HG03196 (cell line): ENCODE data around the gene TEX264.
"Not testable (repeated sequence)": the region's sequence is repeated elsewhere in the genome, so short reads cannot be mapped to it uniquely, and the experiment has no call there.

Source experiments
- ATAC-seq: cut with Tn5 transposase; IDR thresholded peaks from one replicate; pipeline ENCODE4 v1.9.1; 2021; ENCODE audit not compliant: unreplicated experiment

The TEX264 gene, protein sequence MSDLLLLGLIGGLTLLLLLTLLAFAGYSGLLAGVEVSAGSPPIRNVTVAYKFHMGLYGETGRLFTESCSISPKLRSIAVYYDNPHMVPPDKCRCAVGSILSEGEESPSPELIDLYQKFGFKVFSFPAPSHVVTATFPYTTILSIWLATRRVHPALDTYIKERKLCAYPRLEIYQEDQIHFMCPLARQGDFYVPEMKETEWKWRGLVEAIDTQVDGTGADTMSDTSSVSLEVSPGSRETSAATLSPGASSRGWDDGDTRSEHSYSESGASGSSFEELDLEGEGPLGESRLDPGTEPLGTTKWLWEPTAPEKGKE

DNA sequence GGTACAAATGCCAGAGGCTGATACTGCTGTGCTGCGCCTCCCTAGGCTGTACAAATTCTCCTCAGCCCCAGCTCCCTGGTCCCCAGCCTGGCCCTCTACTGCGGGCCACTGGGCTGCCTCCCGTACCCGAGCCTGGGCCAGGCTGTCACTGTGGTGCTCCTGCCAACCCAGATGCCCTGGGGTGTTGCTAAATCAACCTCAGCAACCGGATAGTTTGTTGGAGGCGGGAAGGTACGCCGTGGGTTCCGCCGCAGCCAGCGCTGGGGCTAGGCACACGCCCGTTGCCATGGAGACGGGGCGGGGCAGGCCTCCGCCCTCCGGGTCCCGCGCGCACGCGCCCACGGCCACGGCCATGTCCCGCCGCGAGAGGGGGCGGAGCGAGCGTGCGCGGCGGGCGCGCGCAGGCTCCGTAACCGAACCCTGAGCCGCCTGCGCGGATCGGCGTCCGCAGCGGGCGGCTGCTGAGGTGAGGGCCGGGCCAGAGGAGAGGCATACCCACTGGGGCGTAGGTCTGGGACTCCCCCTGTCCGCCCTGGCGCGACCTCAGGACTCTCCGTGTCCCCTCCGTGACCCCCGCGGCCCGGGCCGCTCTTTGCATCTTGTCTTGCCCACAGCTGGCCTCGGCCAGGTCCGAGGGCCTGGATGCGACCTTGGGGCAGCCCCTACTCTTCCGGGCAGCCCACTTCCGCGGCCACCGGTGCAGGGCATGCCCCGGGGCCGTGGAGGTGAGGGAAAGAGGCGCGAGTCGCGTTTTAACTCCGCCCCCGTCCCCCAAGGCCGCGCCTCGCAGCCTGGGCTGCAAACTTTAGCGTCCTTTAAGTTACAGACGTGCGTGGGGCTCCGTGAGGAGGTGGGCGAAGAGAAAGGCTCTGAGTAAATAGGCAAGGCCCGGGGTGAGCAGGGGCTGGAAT is at the start of gene TEX264:
Gene TEX264 (plus strand): TSS at position 430 of the 911 bp plus-strand sequence. CDS start 3,053 bp downstream, outside the sequence.
- peak; percentile 67 for ATAC-seq

DNA sequence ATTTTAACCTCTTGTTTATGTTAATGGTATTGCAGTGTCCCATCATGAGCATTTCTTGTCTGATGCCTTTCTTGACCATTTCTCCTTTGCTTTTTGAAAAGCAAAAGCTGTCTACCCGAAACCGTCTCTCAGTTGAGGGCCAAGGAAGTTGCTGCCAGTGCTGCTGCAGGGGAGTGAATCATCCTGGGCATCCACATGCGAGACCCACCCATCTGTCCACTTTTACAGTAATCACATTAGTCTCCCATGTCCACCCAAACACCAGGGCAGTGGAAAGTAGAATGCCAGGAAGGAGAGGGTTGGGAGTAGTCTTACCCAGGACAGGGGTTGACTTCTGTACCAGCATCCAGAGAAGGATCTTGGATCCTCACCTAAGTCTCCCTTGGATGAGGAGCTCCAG is 48.6 kb upstream of the TEX264 start:
- no peak for ATAC-seq

DNA sequence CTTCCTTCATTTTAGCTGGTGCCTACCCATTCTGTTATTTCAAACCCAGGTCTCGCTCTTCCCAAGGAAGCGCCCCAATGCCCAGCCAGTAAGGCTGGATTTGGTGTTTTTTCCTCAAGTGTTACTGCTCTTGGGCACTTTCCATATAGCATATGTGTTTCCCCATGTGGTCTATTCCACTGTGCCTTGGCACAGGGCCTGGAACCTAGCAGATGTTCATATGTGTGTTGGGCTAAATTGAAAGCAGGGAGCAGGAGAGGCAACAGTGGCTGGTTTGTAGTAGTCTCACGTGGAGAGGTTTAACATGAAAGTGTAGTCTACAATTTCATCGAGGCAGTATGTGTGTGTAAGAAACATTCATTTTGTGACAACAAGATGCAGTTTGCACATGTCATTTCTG is 48.2 kb upstream of the TEX264 start:
- ATAC-seq, result no peak

DNA sequence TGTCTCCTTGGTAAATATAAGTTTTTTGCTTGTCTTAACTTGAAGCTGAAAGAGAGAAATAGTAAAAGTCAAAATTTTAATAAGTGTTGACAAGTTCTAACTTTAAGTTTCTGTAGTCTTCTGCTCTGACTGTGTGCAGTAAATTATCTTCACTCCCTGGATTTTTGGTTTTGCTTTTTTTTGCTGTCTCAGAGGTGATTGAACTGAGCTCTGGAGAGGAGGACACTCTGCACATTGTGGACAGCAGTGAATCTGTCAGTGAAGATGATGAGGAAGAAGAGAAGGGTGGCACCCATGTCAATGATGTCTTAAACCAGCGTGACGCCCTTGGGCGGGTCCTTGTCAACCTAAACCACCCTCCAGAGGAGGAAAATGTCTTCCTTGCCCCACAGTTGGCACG is 40.5 kb upstream of the TEX264 start:
- ATAC-seq, result no peak

DNA sequence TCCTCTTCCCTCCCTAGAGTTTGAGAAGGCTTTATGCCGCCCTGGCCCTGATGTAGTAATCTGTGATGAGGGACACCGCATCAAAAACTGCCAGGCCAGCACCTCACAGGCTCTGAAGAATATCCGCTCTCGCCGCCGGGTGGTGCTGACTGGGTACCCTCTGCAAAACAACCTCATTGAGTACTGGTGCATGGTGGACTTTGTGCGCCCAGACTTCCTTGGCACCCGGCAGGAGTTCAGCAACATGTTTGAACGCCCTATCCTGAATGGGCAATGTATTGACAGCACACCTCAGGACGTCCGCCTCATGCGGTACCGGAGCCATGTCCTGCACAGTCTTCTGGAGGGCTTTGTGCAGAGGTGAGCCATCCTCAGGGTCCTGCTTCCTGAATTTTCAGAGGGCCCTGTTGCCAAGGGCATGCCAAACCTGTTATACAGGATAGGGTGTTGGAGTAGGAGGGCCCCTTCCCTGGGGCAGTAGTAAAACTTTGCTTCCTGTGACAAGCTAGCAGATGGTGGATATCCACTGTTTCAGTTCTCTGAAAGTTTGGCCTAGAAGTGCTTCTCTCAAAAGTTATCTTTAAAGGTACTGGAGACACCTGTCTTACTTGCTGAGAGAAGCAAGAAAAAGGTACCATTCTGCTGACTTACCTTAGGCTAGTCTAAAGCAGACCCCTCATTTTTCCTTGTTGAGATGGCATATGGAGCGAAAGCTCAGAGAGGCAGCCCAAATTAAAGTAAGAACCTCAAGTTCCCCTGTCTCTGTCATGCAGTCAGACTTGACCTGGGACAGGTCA is 33.7 kb upstream of the TEX264 start:
- ATAC-seq, result no peak

DNA sequence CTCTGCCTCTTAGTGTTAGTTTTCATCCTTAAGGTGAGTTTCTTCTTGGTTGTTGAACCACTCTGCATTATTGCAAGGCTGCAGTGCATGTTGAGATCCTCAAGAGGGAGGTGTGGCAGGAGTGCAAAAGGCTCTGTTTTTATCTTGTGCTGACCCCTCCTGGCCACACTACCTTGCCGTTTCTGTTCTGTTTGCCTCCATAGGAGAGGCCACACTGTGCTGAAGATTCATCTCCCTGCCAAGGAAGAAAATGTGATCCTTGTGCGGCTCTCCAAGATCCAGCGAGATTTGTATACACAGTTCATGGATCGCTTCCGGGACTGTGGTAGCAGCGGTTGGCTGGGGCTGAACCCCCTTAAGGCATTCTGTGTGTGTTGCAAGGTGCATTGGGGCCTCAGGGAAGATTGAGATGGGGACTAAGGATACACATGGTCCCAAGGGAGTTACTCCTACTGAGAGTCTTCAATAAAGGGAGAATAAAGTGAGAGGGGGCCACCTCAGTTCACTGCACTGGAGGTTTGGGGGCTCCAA is 33.0 kb upstream of the TEX264 start:
- peak; percentile 58 for ATAC-seq

DNA sequence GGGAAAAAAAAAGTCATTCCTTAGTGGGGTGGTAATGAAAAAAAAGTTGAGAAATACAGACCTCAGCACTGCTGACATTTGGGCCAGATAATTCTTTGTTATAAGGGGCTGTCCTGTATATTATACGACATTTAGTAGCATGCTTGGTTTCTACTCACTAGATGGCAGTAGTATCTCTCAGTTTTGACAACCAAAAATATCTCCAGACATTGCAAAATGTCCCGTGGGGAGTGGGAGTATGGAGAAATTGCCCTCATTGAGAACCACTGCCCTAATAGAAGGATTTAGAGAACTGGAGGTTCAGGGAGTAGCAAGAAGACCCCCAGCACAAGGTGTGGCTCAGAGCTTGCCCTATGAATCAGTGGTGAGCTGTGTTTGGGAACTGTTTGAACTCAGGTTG is 28.6 kb upstream of the TEX264 start:
- ATAC-seq, result no peak

DNA sequence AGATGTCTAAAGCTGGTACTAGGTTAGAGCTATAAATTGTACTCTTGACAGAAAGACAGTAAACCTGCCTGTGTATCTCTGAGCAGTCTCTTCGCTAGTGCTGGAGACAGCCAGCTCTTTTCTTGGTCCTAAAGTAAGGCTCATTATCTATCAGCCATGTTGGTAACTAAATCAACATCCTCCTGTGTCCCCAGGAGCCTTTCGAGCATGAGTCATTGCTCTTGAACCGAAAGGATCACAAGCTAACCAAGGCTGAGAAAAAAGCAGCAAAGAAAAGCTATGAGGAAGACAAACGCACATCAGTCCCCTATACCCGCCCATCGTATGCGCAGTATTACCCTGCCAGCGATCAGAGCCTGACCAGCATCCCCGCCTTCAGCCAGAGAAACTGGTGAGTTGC is 25.0 kb upstream of the TEX264 start:
- ATAC-seq, result no peak

DNA sequence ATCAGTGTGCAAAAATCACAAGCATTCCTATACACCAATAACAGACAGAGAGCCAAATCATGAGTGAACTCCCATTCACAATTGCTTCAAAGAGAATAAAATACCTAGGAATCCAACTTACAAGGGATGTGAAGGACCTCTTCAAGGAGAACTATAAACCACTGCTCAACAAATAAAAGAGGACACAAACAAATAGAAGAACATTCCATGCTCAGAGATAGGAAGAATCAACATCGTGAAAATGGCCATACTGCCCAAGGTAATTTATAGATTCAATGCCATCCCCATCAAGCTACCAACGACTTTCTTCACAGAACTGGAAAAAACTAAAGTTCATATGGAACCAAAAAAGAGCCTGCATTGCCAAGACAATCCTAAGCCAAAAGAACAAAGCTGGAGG is 18.9 kb upstream of the TEX264 start:
- ATAC-seq, result not testable (repeated sequence)

DNA sequence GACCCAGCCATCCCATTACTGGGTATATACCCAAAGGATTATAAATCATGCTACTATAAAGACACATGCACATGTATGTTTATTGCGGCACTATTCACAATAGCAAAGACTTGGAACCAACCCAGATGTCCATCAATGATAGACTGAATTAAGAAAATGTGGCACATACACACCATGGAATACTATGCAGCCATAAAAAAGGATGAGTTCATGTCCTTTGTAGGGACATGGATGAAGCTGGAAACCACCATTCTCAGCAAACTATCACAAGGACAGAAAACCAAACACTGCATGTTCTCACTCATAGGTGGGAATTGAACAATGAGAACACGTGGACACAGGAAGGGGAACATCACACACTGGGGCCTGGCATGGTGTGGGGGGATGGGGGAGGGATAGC is 17.6 kb upstream of the TEX264 start:
- ATAC-seq, result not testable (repeated sequence)

DNA sequence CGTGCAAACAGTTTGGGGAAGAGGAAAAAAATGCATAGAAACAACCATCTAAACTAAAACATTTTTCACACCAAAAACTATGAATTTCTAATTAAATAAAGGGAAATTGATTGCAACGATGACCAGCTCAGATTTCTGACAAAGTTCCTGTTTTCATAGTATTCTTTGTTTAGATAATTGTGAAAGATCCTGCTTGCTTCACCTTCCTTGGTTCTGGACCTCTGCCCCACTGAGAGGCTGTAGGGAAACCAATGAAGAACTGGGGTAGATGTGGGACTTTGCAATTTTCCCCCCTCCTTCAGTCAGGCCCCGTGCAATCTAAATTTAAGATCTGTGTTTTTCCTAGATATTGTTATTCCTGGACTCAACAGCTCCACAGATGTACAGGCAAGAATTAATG is 13.8 kb upstream of the TEX264 start:
- ATAC-seq, result no peak

DNA sequence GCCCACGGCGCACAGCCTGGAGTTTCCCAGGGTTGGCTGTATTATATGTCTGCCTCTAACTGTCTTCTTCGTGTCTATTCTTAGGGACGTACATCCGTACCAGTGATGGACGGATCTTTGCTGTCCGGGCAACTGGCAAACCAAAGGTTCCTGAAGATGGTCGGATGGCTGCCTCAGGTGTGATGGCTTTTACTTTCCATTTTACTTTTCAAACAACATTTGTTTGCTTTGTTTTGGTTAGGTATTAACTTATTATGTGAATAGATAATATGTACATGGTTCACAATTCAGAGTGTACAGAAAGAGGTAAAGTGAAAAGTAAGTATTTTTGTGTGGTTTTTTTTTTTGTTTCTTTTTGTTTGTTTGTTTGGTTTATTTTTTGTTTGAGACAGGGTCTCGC is 11.1 kb upstream of the TEX264 start:
- no peak for ATAC-seq

DNA sequence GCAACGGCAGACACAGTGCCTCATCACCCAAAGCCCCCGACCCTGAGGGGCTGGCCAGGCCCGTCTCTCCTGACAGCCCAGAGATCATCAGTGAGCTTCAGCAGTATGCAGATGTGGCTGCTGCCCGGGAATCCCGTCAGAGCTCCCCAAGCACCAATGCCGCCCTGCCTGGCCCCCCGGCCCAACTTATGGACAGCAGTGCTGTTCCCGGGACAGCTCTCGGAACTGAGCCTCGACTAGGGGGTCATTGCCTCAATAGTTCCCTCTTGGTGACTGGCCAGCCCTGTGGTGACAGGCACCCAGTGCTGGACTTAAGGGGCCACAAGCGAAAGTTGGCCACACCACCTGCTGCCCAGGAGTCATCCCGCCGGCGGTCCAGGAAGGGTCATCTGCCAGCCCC is 8.6 kb upstream of the TEX264 start:
- no peak for ATAC-seq

DNA sequence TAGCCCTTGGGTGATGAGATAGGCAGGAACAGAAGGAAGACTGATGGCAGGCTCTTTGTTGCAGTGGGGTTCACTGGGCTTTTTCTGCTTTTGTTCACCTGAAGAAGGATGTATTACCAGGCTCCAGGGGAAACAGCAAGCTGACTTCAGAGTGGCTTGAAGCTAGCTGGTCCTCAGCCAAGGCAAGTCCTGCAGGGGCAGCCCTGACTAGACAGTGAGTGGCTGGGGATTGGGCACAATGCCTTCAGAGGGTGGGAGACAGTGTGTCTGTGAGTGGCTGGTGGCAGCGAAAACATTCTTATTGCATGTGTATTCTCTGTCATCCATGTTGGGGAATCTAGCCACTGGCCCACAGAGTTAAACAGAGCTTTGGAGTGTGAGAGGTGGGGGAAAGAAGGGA is 2.3 kb upstream of the TEX264 start:
- no peak for ATAC-seq

DNA sequence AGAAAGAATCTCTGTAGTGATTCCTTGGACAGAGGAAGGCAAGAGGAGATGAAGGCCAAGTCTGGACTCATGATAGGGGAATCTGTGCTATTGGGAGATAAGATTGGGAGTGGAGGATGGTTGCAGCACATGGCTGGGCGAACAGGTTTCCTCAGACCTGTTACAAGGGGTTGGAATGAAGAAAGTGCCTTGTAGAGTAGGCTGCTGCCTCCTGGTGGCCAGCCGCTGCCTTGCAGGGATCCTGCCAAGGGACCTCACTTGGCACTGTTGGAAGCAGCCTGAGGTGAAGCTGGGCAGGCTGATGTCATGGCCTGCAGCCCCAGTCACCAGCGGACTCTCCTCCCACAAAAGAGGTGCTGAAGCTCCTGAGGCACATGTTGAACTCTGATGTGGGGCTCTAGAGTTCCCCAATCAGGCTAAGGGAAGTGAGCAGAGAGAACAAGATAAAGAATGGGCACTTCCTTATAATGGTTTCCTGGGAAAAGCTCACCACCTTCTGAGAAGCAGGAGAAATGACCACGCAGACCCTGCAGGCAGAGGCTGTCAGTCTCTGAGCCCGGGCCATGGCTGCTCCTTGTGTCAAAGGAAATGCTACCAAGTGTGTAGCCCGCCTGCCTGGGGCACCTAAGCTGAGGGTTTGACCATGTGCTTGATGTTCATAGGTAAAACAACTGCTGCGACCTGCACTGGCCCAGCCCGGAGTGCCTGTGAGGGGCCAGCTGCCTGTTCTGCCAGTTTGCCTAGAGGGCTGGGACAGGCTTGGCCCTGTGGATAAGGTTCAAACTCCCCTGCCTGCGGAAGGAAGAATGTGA is 1.6 kb upstream of the TEX264 start:
- ATAC-seq, result no peak

DNA sequence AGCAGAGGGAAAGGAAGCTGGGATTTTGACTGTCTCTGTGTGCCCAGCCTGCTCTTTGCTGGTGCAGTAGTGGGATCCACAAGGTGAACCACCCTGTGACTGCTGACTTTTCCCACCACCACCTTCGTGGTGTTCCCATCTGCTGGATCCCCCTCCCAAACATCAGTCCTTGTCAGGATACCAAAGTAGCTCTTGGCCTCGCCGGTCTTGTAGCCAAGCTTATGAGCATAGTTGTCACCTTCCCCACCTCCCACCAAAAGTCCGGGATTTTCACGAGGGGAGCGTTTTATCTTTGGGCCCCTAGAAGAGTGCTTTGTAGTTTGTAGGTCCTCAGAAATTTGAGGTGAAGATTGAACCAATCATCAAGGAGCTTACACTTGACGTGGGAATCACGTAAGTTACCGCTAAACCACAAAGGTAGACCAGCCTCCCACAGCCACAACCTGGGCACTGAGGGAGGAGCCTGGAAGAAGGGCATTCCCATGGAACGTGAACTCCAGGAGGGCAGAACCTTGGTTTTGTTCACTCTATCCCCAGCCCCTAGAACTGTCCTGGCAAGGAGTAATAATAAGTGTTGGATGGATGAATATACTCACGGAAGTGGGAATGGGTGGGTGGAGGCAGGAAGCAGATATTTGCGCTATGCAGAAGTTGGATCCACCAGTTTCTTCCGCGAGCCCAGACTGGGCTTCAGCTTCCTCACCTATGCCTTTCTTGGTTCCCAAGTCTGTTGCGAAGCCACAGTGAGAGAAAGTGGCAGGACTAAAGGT is 814 bp upstream of the TEX264 start:
- ATAC-seq, result no peak

DNA sequence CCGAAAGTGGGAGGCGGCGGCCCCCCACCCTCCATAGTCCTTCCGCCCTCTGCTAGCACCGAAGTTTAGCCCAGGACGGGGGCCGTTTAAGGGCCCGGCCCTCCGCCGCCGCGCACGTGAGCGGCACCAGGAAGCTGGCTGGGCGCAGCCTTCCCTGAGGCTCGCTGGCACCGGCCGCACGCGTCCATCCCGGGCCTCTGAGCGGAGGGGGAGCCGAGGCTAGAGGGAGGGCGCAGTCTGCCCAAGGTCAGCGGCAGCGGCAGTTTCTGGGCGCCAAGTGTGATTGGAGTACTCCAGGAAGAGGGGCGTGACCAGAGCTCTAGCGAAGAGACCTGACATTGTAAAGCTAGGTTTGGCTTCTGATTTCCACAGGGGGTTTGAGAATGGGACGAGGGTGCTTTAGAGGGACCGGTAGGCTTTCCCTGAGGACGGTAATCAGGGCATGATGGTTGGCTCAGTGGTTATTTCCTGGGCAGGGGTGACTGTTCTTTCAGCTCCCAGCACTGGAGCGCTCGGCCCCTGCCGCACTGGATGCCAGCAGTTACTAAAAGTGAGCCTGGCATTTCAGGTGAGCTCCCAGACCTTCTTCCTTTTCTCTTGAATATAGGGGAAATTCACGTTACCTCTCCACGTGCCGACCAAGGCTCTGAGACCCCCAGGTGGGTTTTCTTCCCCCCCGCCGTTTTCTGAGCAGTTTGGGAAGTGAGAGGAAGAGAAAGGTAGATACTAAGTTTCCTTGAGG is 853 bp downstream of the TEX264 start:
- peak; percentile 34 for ATAC-seq

DNA sequence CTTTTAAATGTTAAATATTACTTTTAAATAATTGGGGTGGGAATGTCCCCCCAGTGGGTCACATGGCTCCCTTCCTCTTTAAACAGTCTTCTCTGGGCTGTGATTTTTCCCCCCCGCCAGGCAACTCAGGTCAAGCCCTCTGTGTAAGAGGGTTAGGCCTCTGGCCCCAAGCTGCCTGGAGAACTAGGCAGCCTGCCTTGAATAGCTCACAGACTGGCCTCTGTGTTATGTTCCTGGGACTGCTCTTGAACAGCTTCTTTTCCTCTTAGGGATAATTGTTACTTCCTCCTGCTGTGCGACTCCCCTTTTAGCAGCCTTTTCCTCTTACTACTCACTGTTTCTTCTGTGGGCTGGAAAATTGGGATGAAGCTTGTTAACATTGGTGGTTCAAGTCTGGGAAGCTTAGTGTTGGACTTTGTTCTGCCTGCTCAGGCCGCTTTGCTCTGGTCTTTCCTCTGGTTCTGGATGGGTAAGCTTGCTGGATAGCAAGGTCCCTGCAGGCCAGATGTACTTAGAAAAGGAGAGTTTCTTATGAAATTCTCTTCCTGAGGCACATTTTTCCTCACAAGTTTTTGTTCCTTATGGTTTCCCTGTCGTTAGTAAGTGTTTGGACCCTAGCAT is 2.2 kb downstream of the TEX264 start:
- no peak for ATAC-seq
